Fibroblast of pulmonary artery (primary cell): ENCODE results near the gene PSMD7.
"Not testable (repeated sequence)": the region's sequence is repeated elsewhere in the genome, so short reads cannot be mapped to it uniquely, and the experiment has no call there.

Experiments used
- DNase-seq: peaks from one replicate; pipeline ENCODE4 v3.0.0-alpha.2; 2010; ENCODE audit warnings: low read depth
- H3K4me3 ChIP-seq: replicated peaks from 2 replicates; pipeline ENCODE4 v1.5.1; 2011; ENCODE audit warnings: low read depth, mild to moderate bottlenecking, control low read depth, low read length, moderate library complexity
- TF ChIP-seq, protein P1 (sequence below): IDR thresholded peaks from 2 replicates; pipeline ENCODE4 v1.5.1; 2011; ENCODE audit warnings: mild to moderate bottlenecking, control low read depth, low read length, inconsistent platforms; ENCODE audit errors: missing control alignments

Gene PSMD7

DNA sequence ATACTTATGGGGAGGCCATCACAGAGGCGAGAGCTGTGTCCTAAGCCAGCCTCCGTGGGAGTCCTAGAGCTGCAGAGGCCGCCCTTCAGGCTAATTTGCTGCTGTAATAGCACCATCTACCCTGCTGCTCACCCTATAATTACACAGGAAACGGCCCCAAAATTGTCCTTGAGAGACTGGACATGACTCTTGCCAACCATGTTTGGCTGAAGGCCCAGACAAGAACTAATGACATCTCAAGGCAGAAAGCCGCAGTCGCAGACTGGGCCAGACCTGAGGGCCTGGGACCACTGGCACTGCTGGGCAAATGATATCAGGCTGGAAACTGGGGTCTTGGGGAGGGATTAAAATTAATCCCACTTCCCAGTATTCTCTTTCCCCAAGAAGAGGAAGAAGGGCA lies 24.1 kb downstream of the PSMD7 start:
- TF ChIP-seq, protein P1, sequence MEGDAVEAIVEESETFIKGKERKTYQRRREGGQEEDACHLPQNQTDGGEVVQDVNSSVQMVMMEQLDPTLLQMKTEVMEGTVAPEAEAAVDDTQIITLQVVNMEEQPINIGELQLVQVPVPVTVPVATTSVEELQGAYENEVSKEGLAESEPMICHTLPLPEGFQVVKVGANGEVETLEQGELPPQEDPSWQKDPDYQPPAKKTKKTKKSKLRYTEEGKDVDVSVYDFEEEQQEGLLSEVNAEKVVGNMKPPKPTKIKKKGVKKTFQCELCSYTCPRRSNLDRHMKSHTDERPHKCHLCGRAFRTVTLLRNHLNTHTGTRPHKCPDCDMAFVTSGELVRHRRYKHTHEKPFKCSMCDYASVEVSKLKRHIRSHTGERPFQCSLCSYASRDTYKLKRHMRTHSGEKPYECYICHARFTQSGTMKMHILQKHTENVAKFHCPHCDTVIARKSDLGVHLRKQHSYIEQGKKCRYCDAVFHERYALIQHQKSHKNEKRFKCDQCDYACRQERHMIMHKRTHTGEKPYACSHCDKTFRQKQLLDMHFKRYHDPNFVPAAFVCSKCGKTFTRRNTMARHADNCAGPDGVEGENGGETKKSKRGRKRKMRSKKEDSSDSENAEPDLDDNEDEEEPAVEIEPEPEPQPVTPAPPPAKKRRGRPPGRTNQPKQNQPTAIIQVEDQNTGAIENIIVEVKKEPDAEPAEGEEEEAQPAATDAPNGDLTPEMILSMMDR: no peak
- DNase-seq: no peak
- no peak overlapping the region for H3K4me3 ChIP-seq

DNA sequence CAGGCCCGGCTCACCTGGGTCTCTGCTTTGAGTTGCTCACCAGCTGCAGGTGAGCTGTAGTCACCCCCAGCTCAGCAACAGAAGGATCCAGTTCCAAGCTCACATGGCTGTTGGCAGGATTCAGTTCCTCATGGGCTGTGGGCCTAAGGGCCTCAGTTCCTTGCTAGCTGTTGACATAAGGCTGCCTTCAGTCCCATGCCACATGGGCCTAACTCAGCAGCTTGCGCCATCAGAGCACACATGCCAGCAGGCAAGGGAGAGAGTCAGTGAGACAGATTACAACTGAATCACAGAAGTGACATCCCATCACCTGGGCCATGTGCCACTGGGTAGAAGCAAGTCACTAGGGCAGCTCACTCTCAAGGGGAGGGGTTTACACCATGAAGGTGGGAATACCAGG lies 24.7 kb downstream of the PSMD7 start:
- no peak overlapping the region for H3K4me3 ChIP-seq
- no peak for DNase-seq
- TF ChIP-seq, protein P1: no peak

DNA sequence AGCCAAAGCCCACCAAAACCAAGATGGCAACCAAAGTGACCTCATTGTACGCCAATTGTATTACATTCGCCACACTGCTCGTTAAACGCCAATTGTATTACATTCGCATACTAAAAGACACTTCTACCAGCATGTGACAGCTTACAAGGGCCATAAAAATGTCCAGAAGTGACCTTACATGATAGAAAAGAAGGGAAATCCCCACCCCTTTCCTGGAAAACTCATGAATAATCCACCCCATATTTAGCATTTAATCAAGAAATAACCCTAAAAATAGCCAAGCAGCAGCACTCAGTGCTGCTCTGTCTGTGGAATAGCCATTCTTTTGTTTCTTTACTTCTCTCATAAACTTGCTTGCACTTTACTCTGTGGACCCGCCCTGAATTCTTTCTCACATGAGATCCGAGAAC lies 25.7 kb downstream of the PSMD7 start:
- DNase-seq: no peak
- no peak overlapping the region for H3K4me3 ChIP-seq
- TF ChIP-seq, protein P1: no peak

DNA sequence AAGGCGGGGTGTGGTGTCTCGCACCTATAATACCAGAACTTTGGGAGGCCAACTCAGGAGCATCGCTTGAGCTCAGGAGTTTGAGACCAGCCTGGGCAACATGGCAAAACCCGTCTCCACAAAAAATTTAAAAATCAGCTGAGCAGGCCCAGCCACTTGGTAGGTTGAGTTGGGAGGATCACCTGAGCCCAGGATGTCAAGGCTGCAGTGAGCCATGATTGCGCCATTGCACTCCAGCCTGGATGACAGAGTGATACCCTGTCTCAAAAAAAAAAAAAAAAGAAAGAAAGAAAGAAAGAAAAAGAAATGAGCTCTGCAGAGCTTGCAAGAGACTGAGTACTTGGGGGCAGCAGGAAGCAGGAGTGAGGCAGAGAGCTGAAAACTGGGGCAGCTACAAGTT lies 28.2 kb downstream of the PSMD7 start:
- DNase-seq, H3K4me3 ChIP-seq: not testable (repeated sequence)

DNA sequence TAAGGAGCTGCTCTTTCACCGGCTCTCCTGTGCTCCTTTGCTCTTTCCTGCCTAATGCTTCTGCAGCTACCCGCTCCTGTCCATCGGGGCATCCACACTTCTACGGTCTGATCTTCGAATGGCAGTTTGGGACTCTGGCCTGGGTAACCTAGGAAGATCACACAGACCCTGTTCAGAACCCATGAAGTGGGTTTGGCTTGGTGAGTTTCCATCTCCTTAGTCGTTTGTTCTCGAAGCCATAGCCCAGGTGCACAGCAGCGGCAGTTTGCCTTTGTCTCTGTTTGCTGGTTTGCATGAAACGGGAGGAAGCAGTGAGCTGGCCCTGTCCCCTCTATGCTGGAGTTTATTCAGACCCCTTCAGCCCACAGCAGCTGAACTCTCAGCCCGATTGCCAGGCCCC lies 29.0 kb downstream of the PSMD7 start:
- no peak for DNase-seq
- no peak overlapping the region for H3K4me3 ChIP-seq
- TF ChIP-seq, protein P1: no peak

DNA sequence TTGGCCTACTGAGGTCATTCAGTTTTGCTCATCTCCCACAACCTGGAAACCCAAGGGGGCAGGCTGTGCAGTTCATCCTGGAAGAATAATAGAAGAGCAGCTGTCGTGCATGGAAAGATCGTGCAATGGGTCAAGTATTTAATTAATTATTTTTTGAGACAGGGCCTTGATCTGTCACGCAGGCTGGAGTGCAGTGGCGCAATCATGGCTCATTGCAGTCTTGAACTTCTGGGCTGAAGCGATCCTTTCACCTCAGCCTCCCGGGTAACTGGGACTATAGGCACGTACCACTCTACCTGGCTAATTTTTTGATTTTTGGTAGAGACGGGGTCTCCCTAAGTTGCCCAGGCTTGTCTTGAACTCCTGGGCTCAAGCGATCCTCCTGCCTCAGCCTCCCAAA lies 31.7 kb downstream of the PSMD7 start:
- DNase-seq, H3K4me3 ChIP-seq: not testable (repeated sequence)

DNA sequence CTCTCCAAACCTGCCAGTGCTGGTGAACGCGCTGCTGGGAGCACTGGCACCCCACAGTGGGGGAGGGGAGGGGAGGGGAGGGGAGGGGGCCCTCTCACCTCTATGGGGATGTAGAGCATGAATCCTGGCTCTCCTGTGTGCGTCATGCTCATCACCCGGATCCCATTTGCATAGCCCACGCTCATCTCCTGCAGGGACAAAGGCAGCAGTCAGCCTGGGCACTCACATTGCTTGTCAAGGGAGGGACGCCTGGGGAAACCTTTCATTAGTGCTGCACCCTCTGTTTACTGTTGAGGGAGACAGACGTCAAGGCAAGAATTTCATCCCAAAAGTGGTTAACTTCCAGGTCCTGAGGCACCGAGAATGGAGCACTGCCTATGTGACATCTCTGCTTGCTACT lies 35.9 kb downstream of the PSMD7 start:
- DNase-seq, H3K4me3 ChIP-seq: not testable (repeated sequence)

DNA sequence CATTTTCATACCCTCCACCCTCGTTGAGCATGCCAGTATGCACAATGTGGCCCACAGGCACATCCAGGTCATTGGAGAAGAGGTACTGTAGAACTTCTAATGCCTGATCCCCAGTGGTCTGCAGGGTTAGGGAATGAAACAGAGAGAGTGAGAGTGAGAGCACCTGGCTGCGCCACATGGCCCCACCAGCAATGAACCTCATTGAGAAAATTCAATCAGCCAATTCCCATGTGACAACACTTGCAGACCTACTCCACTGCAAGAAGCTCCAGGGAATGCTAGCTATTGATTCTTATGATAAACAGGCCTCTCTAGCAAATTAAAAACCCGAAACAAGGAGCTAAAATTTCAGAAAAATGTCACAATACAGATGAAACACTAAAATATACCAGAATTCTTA lies 40.9 kb downstream of the PSMD7 start:
- not testable (repeated sequence) for DNase-seq, H3K4me3 ChIP-seq

DNA sequence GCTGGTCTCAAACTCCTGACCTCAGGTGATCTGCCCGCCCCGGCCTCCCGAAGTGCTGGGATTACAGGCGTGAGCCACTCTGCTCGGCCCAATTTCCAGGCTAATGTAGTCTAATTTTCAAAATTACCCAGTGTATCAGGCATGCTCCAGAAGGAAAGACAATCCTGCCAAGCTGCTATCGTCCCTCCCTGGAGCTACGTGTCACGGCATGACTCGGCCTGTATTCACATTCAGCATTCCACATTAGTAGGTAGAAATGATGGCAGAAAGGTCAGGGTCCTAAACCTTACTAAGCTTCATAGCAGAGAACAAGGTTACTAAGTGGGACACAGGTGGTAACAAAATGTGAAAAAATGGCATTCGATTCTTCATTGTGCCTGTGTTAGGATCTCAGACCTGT lies 42.6 kb downstream of the PSMD7 start:
- DNase-seq: not testable (repeated sequence)

DNA sequence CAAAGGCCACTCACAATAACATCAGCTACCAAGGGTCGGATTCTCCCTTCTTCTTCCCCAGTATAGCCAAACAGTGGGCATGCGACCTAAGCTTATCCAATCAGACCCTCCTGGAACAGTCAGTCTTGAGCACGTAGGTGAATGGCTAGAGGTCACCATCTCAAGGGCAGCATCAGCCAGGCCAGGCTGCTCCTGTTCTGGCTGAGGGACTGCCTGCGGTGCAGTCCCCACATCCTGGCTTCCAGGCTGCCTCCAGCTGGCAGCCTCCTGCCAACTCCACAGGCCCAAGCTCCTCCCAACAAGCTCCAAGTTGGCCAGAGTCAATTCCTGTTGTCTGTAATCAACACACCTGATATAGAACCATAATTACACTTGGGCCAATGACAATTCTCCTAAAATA lies 56.4 kb downstream of the PSMD7 start:
- DNase-seq, H3K4me3 ChIP-seq: not testable (repeated sequence)

More for the DNA sequence above, 42.6 kb downstream of the PSMD7 start:
- H3K4me3 ChIP-seq: not testable (repeated sequence)
